ENCODE data around the gene CLIC2.

DNA sequence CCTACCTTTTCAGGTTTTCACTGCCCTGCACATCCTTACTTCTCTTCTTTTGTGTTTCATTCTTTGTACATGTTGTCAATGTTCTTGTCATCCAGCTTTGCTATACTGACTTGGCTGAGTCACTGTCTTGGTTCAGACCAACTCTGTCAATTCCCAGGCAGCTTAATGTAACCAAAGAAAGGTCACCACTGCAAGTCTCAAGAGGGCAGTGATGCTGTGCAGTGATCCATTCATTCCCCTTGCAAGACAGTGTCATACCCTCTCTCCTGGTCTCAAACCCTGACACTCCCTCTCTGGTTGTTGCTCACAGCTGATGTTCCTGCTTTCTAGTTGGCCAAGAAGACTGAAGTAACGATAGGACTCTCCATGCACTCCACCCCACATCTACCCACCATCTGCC lies 87.7 kb downstream of the CLIC2 start:
- TF ChIP-seq, protein P1, sequence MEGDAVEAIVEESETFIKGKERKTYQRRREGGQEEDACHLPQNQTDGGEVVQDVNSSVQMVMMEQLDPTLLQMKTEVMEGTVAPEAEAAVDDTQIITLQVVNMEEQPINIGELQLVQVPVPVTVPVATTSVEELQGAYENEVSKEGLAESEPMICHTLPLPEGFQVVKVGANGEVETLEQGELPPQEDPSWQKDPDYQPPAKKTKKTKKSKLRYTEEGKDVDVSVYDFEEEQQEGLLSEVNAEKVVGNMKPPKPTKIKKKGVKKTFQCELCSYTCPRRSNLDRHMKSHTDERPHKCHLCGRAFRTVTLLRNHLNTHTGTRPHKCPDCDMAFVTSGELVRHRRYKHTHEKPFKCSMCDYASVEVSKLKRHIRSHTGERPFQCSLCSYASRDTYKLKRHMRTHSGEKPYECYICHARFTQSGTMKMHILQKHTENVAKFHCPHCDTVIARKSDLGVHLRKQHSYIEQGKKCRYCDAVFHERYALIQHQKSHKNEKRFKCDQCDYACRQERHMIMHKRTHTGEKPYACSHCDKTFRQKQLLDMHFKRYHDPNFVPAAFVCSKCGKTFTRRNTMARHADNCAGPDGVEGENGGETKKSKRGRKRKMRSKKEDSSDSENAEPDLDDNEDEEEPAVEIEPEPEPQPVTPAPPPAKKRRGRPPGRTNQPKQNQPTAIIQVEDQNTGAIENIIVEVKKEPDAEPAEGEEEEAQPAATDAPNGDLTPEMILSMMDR (IDR thresholded peaks at IDR 0.05; ENCODE audit: insufficient read depth, low read length) = no peak
- no peak for TF ChIP-seq POLR2AphosphoS5 (IDR thresholded peaks at IDR 0.05; ENCODE audit: low read depth)
- no peak for TF ChIP-seq GABPA (IDR thresholded peaks at IDR 0.05; ENCODE audit: low read depth)

All from HL-60 (cell line).